ENCODE measurements around the gene RTL1. TPM values are rescaled to one million over a fixed set of nuclear protein-coding genes. Genes with fewer than 3 reads are reported as not detected.

RTL1 gene
- total RNA-seq, 1 experiment from 2014 or later, result not detected

DNA sequence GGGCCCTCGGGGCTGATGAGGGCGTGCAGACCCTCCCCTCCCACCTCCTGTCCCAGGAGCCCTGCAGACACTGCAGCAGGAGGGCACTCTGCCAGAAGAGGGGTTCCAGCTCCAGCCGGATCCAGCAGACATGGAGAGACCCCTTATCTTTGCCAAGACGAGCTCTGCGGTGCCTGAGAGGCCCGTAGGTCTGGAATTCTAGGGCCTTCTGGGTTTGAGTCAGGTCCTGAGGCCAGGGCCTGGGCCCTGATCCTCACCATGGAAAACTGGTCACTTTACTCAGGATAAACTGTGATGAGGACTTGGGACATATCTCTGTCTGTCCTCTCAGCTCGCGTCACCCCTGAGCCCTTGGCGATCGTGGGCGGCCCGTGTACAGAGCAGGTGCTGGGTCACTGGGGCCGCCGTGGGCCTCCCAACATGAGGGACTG is 63.8 kb downstream of the RTL1 start:
- Histone ChIP-seq H3K79me2 (ENCODE audit: insufficient read depth, low read length) (no peaks in the 10 kb centered on the region), H2BK12ac (ENCODE audit: insufficient read length, low read depth, low read length) (no peak overlapping the region), H4K5ac (ENCODE audit: insufficient read length, low read depth, low read length) (no peak overlapping the region), H2BK120ac (ENCODE audit: low read depth, low read length, poor library complexity, severe bottlenecking) (no peak overlapping the region), H4K20me1 (ENCODE audit: control insufficient read depth, insufficient read depth, insufficient read length) (no peaks in the 10 kb centered on the region), H3K4me2 (ENCODE audit: insufficient read depth, insufficient read length, low read length) (no peak overlapping the region), H3K79me1 (ENCODE audit: insufficient read depth, low read depth, low read length, poor library complexity, severe bottlenecking) (no peaks in the 10 kb centered on the region), H2BK20ac (ENCODE audit: low read depth, low read length, poor library complexity, severe bottlenecking) (no peak overlapping the region), H3T11ph (ENCODE audit: low read length) (no peak overlapping the region), H3K9ac (ENCODE audit: extremely low read depth, insufficient read length, low read length) (no peak overlapping the region), H2BK5ac (ENCODE audit: insufficient read length, low read length) (no peak overlapping the region), H2AK5ac (ENCODE audit: insufficient read length, low read length) (no peak overlapping the region), H3K4ac (ENCODE audit: low read depth, low read length) (no peak overlapping the region), H4K91ac (ENCODE audit: insufficient read length, low read depth, low read length) (no peak overlapping the region), H3K4me1 (ENCODE audit: insufficient read depth, low read length) (peaks cover 6% of the 10 kb centered on the region; the same call in 1 of the 2 replicates), H2AFZ (ENCODE audit: low read length) (no peak overlapping the region), H3K23me2 (ENCODE audit: insufficient read length, low read depth, low read length, poor library complexity, severe bottlenecking) (no peaks in the 10 kb centered on the region), H2BK15ac (ENCODE audit: low read depth, low read length) (no peak overlapping the region), H3K9me3 (ENCODE audit: control insufficient read depth, low read depth, low read length) (no peaks in the 10 kb centered on the region), H3K56ac (ENCODE audit: insufficient read length, low read depth, low read length) (no peak overlapping the region), H3K18ac (ENCODE audit: insufficient read length, low read depth, low read length) (peak overlapping the region; percentile 27), H3K27me3 (ENCODE audit: insufficient read depth, low read length) (no peaks in the 10 kb centered on the region), H3K27ac (ENCODE audit: insufficient read length, low read depth, low read length) (no peak overlapping the region), H4K8ac (replicated peaks; ENCODE audit: insufficient read length, low read depth, low read length) (no peak overlapping the region), H3K23ac (ENCODE audit: insufficient read length, low read depth, low read length) (no peak overlapping the region), H3K14ac (ENCODE audit: insufficient read depth, low read length) (peak overlapping the region; percentile 55; the same call in 1 of the 2 replicates)
- TF ChIP-seq, protein P1, sequence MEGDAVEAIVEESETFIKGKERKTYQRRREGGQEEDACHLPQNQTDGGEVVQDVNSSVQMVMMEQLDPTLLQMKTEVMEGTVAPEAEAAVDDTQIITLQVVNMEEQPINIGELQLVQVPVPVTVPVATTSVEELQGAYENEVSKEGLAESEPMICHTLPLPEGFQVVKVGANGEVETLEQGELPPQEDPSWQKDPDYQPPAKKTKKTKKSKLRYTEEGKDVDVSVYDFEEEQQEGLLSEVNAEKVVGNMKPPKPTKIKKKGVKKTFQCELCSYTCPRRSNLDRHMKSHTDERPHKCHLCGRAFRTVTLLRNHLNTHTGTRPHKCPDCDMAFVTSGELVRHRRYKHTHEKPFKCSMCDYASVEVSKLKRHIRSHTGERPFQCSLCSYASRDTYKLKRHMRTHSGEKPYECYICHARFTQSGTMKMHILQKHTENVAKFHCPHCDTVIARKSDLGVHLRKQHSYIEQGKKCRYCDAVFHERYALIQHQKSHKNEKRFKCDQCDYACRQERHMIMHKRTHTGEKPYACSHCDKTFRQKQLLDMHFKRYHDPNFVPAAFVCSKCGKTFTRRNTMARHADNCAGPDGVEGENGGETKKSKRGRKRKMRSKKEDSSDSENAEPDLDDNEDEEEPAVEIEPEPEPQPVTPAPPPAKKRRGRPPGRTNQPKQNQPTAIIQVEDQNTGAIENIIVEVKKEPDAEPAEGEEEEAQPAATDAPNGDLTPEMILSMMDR (conservative IDR thresholded peaks at IDR 0.05), result no peak
- peaks cover 4% of the 10 kb centered on the region; the same call in 1 of the 2 replicates for H3K27me3 Mint-ChIP-seq (ENCODE audit: low read depth)
- no peak for DNase-seq
- peaks cover 46 to 69% of the 10 kb centered on the region in 2 experiments for H3K4me1 Mint-ChIP-seq
- no peaks in the 10 kb centered on the region for H3K9me3 Mint-ChIP-seq
- no CpG with 5 or more reads among the region's 14 CpGs for WGBS (ENCODE audit: extremely low coverage, insufficient read length, low lambda C conversion rate)
- H3K4me3 Mint-ChIP-seq, result no peak overlapping the region; a peak in 1 of 5 replicates
- peak overlapping the region in 2 of 3 experiments; percentile 97 to 99; a peak in 5 of 7 replicates for H3K27ac Mint-ChIP-seq
- H3K36me3 Mint-ChIP-seq (ENCODE audit: insufficient read depth in 1 of 3, low read depth in 3 of 3), result no peaks in the 10 kb centered on the region

Data from H9 (cell line).